SIG-M5 treated with dmso at 0.1 percent for 504 hours (cell line): ENCODE results near the gene UBALD2.
"Not testable (repeated sequence)": the region's sequence is repeated elsewhere in the genome, so short reads cannot be mapped to it uniquely, and the experiment has no call there.

ENCODE experiments used
- DNase-seq: peaks from one replicate; lab custom pipeline; 2025; ENCODE audit not compliant: unreplicated experiment; lab: John Stamatoyannopoulos, UW

UBALD2 gene

GRCh38 chr17:76277300-76278267 is 12.4 kb downstream of the UBALD2 start:
- DNase-seq = no peak

- no peak for DNase-seq
Measured at GRCh38 chr17:76278268-76278908, 13.2 kb downstream of the UBALD2 start.

DNA sequence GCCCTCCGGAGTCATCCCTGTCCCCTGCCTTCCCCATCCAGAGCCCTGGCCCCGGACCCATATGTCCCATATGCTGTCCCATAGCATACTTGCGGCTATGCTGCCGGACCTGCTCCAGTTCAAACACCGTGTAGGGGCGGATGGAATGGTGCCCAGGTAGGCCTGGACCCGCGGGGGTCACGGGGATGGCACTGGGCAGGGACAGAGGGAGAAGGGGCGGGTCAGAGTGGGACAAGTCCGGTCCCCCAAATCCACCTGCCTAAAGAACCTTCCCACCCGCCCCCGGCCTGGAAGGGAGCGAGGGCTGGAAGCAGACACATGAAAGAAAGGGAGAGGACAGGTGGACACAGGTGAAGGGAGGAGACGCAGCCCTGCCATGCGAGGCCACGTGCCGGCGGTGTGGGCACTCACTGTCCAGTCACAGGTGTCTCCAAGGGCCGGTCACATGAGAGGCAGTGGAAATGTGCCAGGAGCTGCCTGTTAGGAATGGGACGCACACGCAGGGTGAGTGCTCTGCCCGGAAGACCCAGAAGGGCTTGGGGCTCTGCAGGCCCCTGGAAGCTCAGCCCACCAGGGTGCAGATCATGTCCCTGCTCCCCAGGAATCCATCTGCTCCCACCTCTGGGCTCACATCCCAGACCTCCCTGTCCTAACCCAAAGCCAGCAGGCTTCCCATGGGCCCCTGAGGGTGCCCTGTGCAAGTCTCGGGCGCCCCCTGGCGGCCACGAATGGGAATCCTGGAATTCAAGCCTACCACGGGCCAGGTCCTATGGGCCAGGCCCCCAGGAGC is 14.0 kb downstream of the UBALD2 start:
- DNase-seq = peak; percentile 52

DNA sequence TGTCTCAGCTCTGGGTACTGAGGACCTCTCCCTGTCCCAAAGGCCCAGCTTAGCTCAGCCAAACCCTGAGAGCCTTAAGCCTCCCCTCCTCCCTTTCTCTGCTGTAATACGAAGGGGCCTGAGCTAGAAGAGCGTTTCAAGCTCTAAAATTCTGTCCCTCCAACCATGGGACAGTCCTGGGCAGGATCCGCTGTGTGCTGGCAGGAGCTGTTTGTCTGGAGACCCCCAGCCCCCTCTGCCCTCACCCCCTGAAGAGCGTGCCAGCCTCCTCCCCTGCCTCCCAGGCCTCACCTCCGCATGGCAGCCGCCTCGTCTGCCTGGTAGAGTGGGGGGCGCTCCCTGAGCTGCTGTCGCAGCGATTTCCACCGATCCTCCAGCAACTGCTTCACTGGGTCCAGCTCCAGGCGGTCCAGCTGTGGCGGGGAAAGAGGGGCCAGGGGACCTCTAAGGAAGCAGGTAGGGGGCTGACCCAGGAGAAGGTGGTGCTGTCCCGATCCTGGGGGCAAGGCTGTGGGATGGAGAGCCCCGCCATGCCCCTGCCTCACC is 14.7 kb downstream of the UBALD2 start:
- no peak for DNase-seq

GRCh38 chr17:76280650-76281049 is 15.5 kb downstream of the UBALD2 start:
- DNase-seq = no peak

DNA sequence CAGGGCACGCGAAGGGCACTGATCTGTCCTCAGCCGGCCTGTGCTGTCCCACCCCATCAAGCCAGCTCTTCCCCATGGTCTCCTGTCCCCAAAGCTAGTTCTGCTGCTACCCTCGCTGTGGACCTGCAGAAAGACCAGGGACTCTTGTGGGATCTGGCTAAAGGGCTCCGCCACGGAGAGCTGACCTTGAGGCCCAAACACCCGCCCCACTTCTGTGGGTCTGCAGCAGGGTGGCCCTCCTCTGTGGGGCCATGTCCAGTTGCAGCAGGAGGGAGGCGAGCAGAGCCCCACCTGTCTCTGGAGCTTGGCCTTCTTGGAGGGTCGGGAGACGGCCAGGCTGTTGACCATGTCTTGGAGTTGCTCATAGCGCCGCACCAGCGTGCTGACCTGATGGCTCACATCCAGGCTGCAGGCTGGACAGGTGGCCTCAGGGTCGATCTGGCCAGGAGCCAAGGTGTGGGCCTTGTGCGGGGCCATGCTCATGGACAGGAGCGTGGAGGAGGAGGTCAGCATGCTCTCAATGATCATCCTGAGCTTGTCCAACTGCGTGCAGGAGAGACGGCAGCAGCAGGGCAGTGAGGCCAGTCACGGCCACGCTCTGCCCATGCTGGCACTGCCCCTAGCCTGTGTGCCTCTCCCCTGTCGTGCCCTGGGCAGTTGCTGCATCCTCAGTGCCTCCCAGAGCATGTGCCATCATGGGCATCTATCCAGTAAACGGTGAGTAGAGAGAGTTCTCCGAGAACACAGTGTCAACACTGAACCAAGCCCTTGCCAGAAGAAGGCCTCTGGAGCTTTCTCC is 16.6 kb downstream of the UBALD2 start:
- DNase-seq = no peak

DNA sequence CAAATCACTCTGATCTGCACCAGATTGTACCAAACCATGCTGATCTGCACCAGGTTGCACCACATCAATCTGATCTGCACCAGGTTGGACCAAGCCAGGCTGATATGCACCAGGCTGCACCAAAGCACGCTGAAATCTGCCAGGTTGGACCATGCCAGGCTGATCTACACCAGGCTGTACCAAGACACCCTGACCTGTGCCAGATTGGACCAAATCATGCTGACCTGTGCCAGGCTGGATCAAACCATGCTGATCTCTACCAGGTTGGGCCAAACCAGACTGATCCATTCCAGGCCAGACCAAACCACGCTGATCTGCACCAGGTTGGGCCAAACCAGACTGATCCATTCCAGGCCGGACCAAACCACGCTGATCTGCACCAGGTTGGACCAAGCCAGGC is 27.4 kb downstream of the UBALD2 start:
- no peak for DNase-seq

GRCh38 chr17:76293106-76293505 is 28.0 kb downstream of the UBALD2 start:
- DNase-seq = no peak

DNA sequence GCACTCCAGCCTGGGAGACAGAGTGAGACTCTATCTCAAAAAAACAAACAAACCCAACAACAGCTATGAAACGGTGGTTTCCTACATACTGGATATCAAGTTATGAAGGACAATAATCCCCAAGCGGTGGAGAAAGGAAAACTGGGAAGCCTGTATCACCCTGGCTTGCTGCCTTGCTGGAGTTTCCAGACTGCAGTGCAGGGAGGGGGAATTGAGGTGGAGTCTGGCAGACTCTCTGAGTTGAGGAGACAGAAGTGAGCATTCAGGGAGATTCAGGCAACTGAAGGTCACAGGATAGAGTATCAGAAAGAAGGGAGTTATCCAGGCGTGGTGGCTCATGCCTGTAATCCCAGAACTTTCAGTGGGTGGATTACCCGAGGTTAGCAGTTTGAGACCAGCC is 31.0 kb downstream of the UBALD2 start:
- no peak for DNase-seq

- DNase-seq = no peak
Measured at GRCh38 chr17:76296889-76297288, 31.7 kb downstream of the UBALD2 start.

- DNase-seq = no peak
Measured at GRCh38 chr17:76297436-76297835, 32.3 kb downstream of the UBALD2 start.

DNA sequence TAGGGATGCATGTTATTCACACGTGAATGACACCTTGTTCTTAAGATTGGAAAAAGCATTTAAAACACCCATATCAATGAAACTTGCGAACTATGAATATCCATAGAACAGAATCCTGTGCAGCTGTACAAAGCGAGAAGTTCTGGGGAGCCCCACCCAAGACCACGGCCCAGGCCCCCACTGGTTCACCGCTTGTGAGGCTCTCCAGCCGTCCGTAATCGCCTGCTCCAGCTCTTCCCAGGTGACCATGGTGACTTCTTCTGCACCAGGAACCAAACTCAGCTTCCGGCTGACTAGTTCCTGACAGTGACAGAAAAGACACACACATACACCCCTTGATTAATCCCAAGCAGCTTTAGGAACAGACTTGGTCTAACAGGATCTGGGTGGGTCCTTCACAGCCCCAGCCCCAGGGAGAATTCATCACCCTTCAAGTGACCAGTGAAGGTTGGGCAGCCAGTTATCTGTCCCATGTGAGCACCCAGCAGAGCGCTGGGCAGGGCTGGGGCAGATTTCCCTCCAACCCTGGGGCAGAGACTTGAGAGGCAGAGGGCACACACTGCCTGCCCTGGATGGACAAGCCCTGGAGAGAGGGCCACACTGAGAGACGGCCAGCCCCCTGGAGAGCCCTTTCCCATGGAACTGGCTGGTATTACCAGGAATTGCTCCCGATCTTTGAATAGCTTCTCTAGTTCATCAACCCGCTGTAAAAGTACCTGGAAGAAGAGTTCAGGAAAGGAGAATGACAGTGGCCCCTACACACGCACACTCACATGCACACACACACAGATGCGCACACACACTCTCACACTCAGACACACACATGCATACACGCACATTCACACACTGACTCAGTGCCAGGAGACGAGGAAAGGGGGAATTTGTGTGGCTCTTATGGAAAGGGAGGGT is 39.3 kb downstream of the UBALD2 start:
- no peak for DNase-seq

GRCh38 chr17:76305135-76305454 is 39.9 kb downstream of the UBALD2 start:
- not testable (repeated sequence) for DNase-seq

- DNase-seq = no peak
Measured at GRCh38 chr17:76307299-76307965, 42.3 kb downstream of the UBALD2 start.

DNA sequence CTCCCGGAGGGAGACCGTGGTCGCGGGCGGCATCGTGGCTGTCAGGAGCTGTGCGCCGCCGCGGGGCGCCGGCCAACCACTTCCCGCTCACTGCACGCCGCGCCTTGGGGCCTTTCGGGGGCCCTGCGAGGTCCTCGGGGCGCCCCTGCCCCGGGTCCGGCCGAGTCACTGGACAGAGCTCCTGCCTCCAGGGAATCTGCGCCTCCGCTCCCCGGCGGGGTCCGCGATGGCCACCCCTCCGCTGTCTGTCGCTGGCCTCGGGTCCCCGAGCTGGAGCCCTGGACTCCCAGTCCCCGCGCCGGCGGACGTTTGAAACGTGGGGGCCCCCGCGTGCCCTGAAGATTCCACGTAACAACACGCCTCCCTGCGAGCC is 42.8 kb downstream of the UBALD2 start, which contains the start of gene QRICH2:
QRICH2 (minus strand) TSS at position 311 of the 373 bp plus-strand sequence; CDS start at position 33, 278 bp downstream.
- no peak for DNase-seq

DNA sequence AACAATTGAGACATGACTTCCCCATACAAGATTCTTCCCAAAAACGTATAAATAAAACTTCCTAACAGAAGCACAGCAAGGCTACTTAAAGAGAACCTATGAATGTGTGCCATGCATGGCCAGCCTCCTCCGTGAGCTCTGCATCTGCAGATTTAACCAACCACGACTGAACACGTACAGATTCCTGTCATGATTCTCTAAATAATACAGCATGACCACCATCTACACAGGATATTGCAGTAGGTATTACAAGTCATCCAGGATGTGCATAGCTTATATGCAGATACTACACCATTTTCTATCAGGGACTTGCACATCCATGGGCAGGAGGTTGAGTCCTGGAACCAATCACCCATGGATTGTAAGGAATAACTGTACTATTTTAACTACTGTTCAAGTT is 44.3 kb downstream of the UBALD2 start:
- DNase-seq = no peak

DNA sequence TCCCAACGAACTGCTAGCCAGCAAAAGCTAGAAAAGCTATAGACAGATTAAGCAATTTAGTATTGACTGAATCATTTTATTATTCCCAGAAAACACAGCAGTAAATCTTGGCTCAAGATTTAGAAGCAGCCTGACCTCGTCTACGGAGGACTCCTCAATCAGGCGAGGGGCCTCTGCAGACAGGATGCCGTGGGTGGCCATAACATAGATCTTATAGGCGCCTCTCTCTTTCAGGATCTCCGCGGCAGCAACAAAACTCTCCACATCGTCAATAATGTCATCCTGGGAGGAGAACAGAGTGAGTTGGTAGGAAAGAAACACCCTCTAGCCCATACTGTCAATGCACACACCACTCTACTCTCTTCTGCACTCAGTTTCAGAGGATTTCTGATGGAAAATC is 47.6 kb downstream of the UBALD2 start:
- DNase-seq = no peak

GRCh38 chr17:76314392-76315227 is 49.5 kb downstream of the UBALD2 start:
- DNase-seq = no peak
